ENCODE results near the gene ACSL3. TPM values are rescaled to one million over a fixed set of nuclear protein-coding genes. Genes with fewer than 3 reads are reported as not detected.

ACSL3 gene
- total RNA-seq, 1 donor from 2014 or later = 95.8 TPM

GRCh38 chr2:222959358-222959757 is 98.5 kb downstream of the ACSL3 start:
- DNase-seq (ENCODE audit: extremely low spot score, unreplicated experiment) = no peak
- Mint-ChIP-seq H3K27ac (no peak overlapping the region), H3K27me3 (peaks cover 52% of the 10 kb centered on the region), H3K9me3 (no peaks in the 10 kb centered on the region), H3K4me3 (no peak overlapping the region), H3K36me3 (no peaks in the 10 kb centered on the region), H3K4me1 (ENCODE audit: unreplicated experiment) (no peaks in the 10 kb centered on the region)
- TF ChIP-seq CTCF (conservative IDR thresholded peaks at IDR 0.05) = peak; percentile 38

GRCh38 chr2:222960126-222960525 is 99.3 kb downstream of the ACSL3 start:
- H3K4me3 Mint-ChIP-seq = no peak overlapping the region
- no peaks in the 10 kb centered on the region for H3K9me3 Mint-ChIP-seq
- no peaks in the 10 kb centered on the region for H3K4me1 Mint-ChIP-seq (ENCODE audit: unreplicated experiment)
- peaks cover 49% of the 10 kb centered on the region for H3K27me3 Mint-ChIP-seq
- H3K36me3 Mint-ChIP-seq = no peaks in the 10 kb centered on the region
- H3K27ac Mint-ChIP-seq = no peak overlapping the region
- no peak for TF ChIP-seq CTCF (conservative IDR thresholded peaks at IDR 0.05)
- DNase-seq (ENCODE audit: extremely low spot score, unreplicated experiment) = no peak

- no peak for DNase-seq (ENCODE audit: extremely low spot score, unreplicated experiment)
- no peak overlapping the region for H3K4me3 Mint-ChIP-seq
- H3K9me3 Mint-ChIP-seq = no peaks in the 10 kb centered on the region
- H3K27me3 Mint-ChIP-seq = peaks cover 62% of the 10 kb centered on the region
- H3K4me1 Mint-ChIP-seq (ENCODE audit: unreplicated experiment) = no peaks in the 10 kb centered on the region
- no peaks in the 10 kb centered on the region for H3K36me3 Mint-ChIP-seq
- TF ChIP-seq CTCF (conservative IDR thresholded peaks at IDR 0.05) = no peak
- no peak overlapping the region for H3K27ac Mint-ChIP-seq
These were observed 102.8 kb downstream of the ACSL3 start for GRCh38 chr2:222963641-222964040.

- Mint-ChIP-seq H3K36me3 (no peaks in the 10 kb centered on the region), H3K4me1 (ENCODE audit: unreplicated experiment) (no peaks in the 10 kb centered on the region), H3K27ac (no peak overlapping the region), H3K9me3 (no peaks in the 10 kb centered on the region), H3K27me3 (peaks cover 59% of the 10 kb centered on the region), H3K4me3 (no peak overlapping the region)
- TF ChIP-seq CTCF (conservative IDR thresholded peaks at IDR 0.05) = no peak
- no peak for DNase-seq (ENCODE audit: extremely low spot score, unreplicated experiment)
These were observed 103.7 kb downstream of the ACSL3 start for GRCh38 chr2:222964376-222965031.

- no peaks in the 10 kb centered on the region for H3K4me1 Mint-ChIP-seq (ENCODE audit: unreplicated experiment)
- H3K27me3 Mint-ChIP-seq = peaks cover 49% of the 10 kb centered on the region
- H3K36me3 Mint-ChIP-seq = no peaks in the 10 kb centered on the region
- no peaks in the 10 kb centered on the region for H3K9me3 Mint-ChIP-seq
- no peak for DNase-seq (ENCODE audit: extremely low spot score, unreplicated experiment)
- TF ChIP-seq CTCF (conservative IDR thresholded peaks at IDR 0.05) = no peak
- no peak overlapping the region for H3K4me3 Mint-ChIP-seq
- no peak overlapping the region for H3K27ac Mint-ChIP-seq
These were observed 104.7 kb downstream of the ACSL3 start for GRCh38 chr2:222965555-222965954.
